ENCODE data around the gene DNM3. TPM values are rescaled to one million over a fixed set of nuclear protein-coding genes. Genes with fewer than 3 reads are reported as not detected.
A peak's percentile ranks its signal among the peaks of the same experiment; 100 is the strongest.

The DNM3 gene
- polyA plus RNA-seq, 2 donors: 0.53 to 0.76 TPM

GRCh38 chr1:172386046-172386445 lies 544.7 kb downstream of the DNM3 start:
- Histone ChIP-seq H3K27me3 (ENCODE audit: control insufficient read depth in 1 of 2, insufficient read depth in 2 of 2, low read length in 2 of 2) (no peaks in the 10 kb centered on the region), H3K9me3 (ENCODE audit: control insufficient read depth in 2 of 2, insufficient read depth in 1 of 2, low read depth in 1 of 2, low read length in 1 of 2) (no peaks in the 10 kb centered on the region), H3K4me3 (ENCODE audit: low read depth in 1 of 2, low read length in 2 of 2) (no peak overlapping the region), H3K4me1 (ENCODE audit: control insufficient read depth in 2 of 2, insufficient read depth in 2 of 2, low read length in 1 of 2) (no peaks in the 10 kb centered on the region), H3K36me3 (ENCODE audit: control insufficient read depth in 2 of 2, insufficient read depth in 2 of 2, low read length in 1 of 2) (no peaks in the 10 kb centered on the region), H3K27ac (ENCODE audit: low read depth in 2 of 2, low read length in 1 of 2) (no peak overlapping the region)
- WGBS, 2 donors: 98 to 100% methylated on average over 2 of the region's 2 CpGs

- Histone ChIP-seq H3K27ac (ENCODE audit: low read depth in 2 of 2, low read length in 1 of 2) (no peak overlapping the region), H3K27me3 (ENCODE audit: control insufficient read depth in 1 of 2, insufficient read depth in 2 of 2, low read length in 2 of 2) (no peaks in the 10 kb centered on the region), H3K4me1 (ENCODE audit: control insufficient read depth in 2 of 2, insufficient read depth in 2 of 2, low read length in 1 of 2) (no peaks in the 10 kb centered on the region), H3K4me3 (ENCODE audit: low read depth in 1 of 2, low read length in 2 of 2) (no peak overlapping the region), H3K9me3 (ENCODE audit: control insufficient read depth in 2 of 2, insufficient read depth in 1 of 2, low read depth in 1 of 2, low read length in 1 of 2) (no peaks in the 10 kb centered on the region), H3K36me3 (ENCODE audit: control insufficient read depth in 2 of 2, insufficient read depth in 2 of 2, low read length in 1 of 2) (no peaks in the 10 kb centered on the region)
- WGBS, 2 donors: 97 to 98% methylated on average over 8 of the region's 8 CpGs
Observed at GRCh38 chr1:172388490-172388889, 547.2 kb downstream of the DNM3 start.

- no peaks in the 10 kb centered on the region for H3K36me3 ChIP-seq (ENCODE audit: control insufficient read depth in 2 of 2, insufficient read depth in 2 of 2, low read length in 1 of 2)
- peak overlapping the region in 1 of 2 donors; percentile 80 for H3K27ac ChIP-seq (ENCODE audit: low read depth in 2 of 2, low read length in 1 of 2)
- 27 to 50% methylated on average over 3 of the region's 3 CpGs for WGBS, 2 donors
Observed at GRCh38 chr1:172390301-172390682, 549.0 kb downstream of the DNM3 start.

GRCh38 chr1:172390683-172391551 lies 549.6 kb downstream of the DNM3 start:
- WGBS, 2 donors: 37 to 54% methylated on average over 9 of the region's 9 CpGs
- Histone ChIP-seq H3K27ac (ENCODE audit: low read depth in 2 of 2, low read length in 1 of 2) (peak overlapping the region; percentile 57 to 80), H3K27me3 (ENCODE audit: control insufficient read depth in 1 of 2, insufficient read depth in 2 of 2, low read length in 2 of 2) (no peaks in the 10 kb centered on the region), H3K9me3 (ENCODE audit: control insufficient read depth in 2 of 2, insufficient read depth in 1 of 2, low read depth in 1 of 2, low read length in 1 of 2) (no peaks in the 10 kb centered on the region), H3K4me3 (ENCODE audit: low read depth in 1 of 2, low read length in 2 of 2) (peak overlapping the region in 1 of 2 donors; percentile 15), H3K4me1 (ENCODE audit: control insufficient read depth in 2 of 2, insufficient read depth in 2 of 2, low read length in 1 of 2) (peaks cover 0 to 3% of the 10 kb centered on the region in 2 donors), H3K36me3 (ENCODE audit: control insufficient read depth in 2 of 2, insufficient read depth in 2 of 2, low read length in 1 of 2) (no peaks in the 10 kb centered on the region)

More at GRCh38 chr1:172390301-172390682, 549.0 kb downstream of the DNM3 start:
- Histone ChIP-seq H3K9me3 (ENCODE audit: control insufficient read depth in 2 of 2, insufficient read depth in 1 of 2, low read depth in 1 of 2, low read length in 1 of 2) (no peaks in the 10 kb centered on the region), H3K27me3 (ENCODE audit: control insufficient read depth in 1 of 2, insufficient read depth in 2 of 2, low read length in 2 of 2) (no peaks in the 10 kb centered on the region), H3K4me1 (ENCODE audit: control insufficient read depth in 2 of 2, insufficient read depth in 2 of 2, low read length in 1 of 2) (peaks cover 0 to 3% of the 10 kb centered on the region in 2 donors), H3K4me3 (ENCODE audit: low read depth in 1 of 2, low read length in 2 of 2) (no peak overlapping the region)

GRCh38 chr1:172391976-172392375 lies 550.7 kb downstream of the DNM3 start:
- Histone ChIP-seq H3K36me3 (ENCODE audit: control insufficient read depth in 2 of 2, insufficient read depth in 2 of 2, low read length in 1 of 2) (no peaks in the 10 kb centered on the region), H3K27me3 (ENCODE audit: control insufficient read depth in 1 of 2, insufficient read depth in 2 of 2, low read length in 2 of 2) (no peaks in the 10 kb centered on the region), H3K4me1 (ENCODE audit: control insufficient read depth in 2 of 2, insufficient read depth in 2 of 2, low read length in 1 of 2) (peaks cover 0 to 3% of the 10 kb centered on the region in 2 donors), H3K9me3 (ENCODE audit: control insufficient read depth in 2 of 2, insufficient read depth in 1 of 2, low read depth in 1 of 2, low read length in 1 of 2) (no peaks in the 10 kb centered on the region), H3K4me3 (ENCODE audit: low read depth in 1 of 2, low read length in 2 of 2) (no peak overlapping the region), H3K27ac (ENCODE audit: low read depth in 2 of 2, low read length in 1 of 2) (no peak overlapping the region)
- 94 to 98% methylated on average over 1 of the region's 1 CpG for WGBS, 2 donors

GRCh38 chr1:172393354-172393753 lies 552.1 kb downstream of the DNM3 start:
- Histone ChIP-seq H3K4me1 (ENCODE audit: control insufficient read depth in 2 of 2, insufficient read depth in 2 of 2, low read length in 1 of 2) (peaks cover 0 to 3% of the 10 kb centered on the region in 2 donors), H3K4me3 (ENCODE audit: low read depth in 1 of 2, low read length in 2 of 2) (no peak overlapping the region), H3K27ac (ENCODE audit: low read depth in 2 of 2, low read length in 1 of 2) (no peak overlapping the region), H3K9me3 (ENCODE audit: control insufficient read depth in 2 of 2, insufficient read depth in 1 of 2, low read depth in 1 of 2, low read length in 1 of 2) (no peaks in the 10 kb centered on the region), H3K36me3 (ENCODE audit: control insufficient read depth in 2 of 2, insufficient read depth in 2 of 2, low read length in 1 of 2) (no peaks in the 10 kb centered on the region), H3K27me3 (ENCODE audit: control insufficient read depth in 1 of 2, insufficient read depth in 2 of 2, low read length in 2 of 2) (no peaks in the 10 kb centered on the region)
- 82 to 87% methylated on average over 5 of the region's 5 CpGs for WGBS, 2 donors

- no peaks in the 10 kb centered on the region for H3K36me3 ChIP-seq (ENCODE audit: control insufficient read depth in 2 of 2, insufficient read depth in 2 of 2, low read length in 1 of 2)
- no peaks in the 10 kb centered on the region for H3K9me3 ChIP-seq (ENCODE audit: control insufficient read depth in 2 of 2, insufficient read depth in 1 of 2, low read depth in 1 of 2, low read length in 1 of 2)
- H3K4me3 ChIP-seq (ENCODE audit: low read depth in 1 of 2, low read length in 2 of 2): no peak overlapping the region
- no peaks in the 10 kb centered on the region for H3K27me3 ChIP-seq (ENCODE audit: control insufficient read depth in 1 of 2, insufficient read depth in 2 of 2, low read length in 2 of 2)
- H3K27ac ChIP-seq (ENCODE audit: low read depth in 2 of 2, low read length in 1 of 2): peak overlapping the region; percentile 40 to 49
- 28 to 31% methylated on average over 4 of the region's 4 CpGs for WGBS, 2 donors
- peaks cover 0 to 3% of the 10 kb centered on the region in 2 donors for H3K4me1 ChIP-seq (ENCODE audit: control insufficient read depth in 2 of 2, insufficient read depth in 2 of 2, low read length in 1 of 2)
Observed at GRCh38 chr1:172394141-172394751, 552.9 kb downstream of the DNM3 start.

GRCh38 chr1:172394811-172395210 lies 553.5 kb downstream of the DNM3 start:
- Histone ChIP-seq H3K36me3 (ENCODE audit: control insufficient read depth in 2 of 2, insufficient read depth in 2 of 2, low read length in 1 of 2) (no peaks in the 10 kb centered on the region), H3K9me3 (ENCODE audit: control insufficient read depth in 2 of 2, insufficient read depth in 1 of 2, low read depth in 1 of 2, low read length in 1 of 2) (no peaks in the 10 kb centered on the region), H3K4me3 (ENCODE audit: low read depth in 1 of 2, low read length in 2 of 2) (no peak overlapping the region), H3K4me1 (ENCODE audit: control insufficient read depth in 2 of 2, insufficient read depth in 2 of 2, low read length in 1 of 2) (peaks cover 0 to 3% of the 10 kb centered on the region in 2 donors), H3K27me3 (ENCODE audit: control insufficient read depth in 1 of 2, insufficient read depth in 2 of 2, low read length in 2 of 2) (no peaks in the 10 kb centered on the region), H3K27ac (ENCODE audit: low read depth in 2 of 2, low read length in 1 of 2) (peak overlapping the region in 1 of 2 donors; percentile 49)
- 70 to 81% methylated on average over 5 of the region's 5 CpGs for WGBS, 2 donors

- Histone ChIP-seq H3K9me3 (ENCODE audit: control insufficient read depth in 2 of 2, insufficient read depth in 1 of 2, low read depth in 1 of 2, low read length in 1 of 2) (no peaks in the 10 kb centered on the region), H3K4me1 (ENCODE audit: control insufficient read depth in 2 of 2, insufficient read depth in 2 of 2, low read length in 1 of 2) (peaks cover 0 to 3% of the 10 kb centered on the region in 2 donors), H3K27me3 (ENCODE audit: control insufficient read depth in 1 of 2, insufficient read depth in 2 of 2, low read length in 2 of 2) (no peaks in the 10 kb centered on the region), H3K4me3 (ENCODE audit: low read depth in 1 of 2, low read length in 2 of 2) (no peak overlapping the region), H3K27ac (ENCODE audit: low read depth in 2 of 2, low read length in 1 of 2) (no peak overlapping the region), H3K36me3 (ENCODE audit: control insufficient read depth in 2 of 2, insufficient read depth in 2 of 2, low read length in 1 of 2) (no peaks in the 10 kb centered on the region)
- WGBS, 2 donors: 79 to 85% methylated on average over 3 of the region's 3 CpGs
Observed at GRCh38 chr1:172395576-172395975, 554.3 kb downstream of the DNM3 start.
